A549 (cell line): ENCODE results near the gene CFAP61. TPM values are rescaled to one million over a fixed set of nuclear protein-coding genes. Genes with fewer than 3 reads are reported as not detected.
A peak's percentile ranks its signal among the peaks of the same experiment; 100 is the strongest.

Source experiments
- ATAC-seq, 2 experiments: fragments of 200-7000 bp in 1 of 2; fragments of >200 bp in 1 of 2; cut with Nextera tagmentation in 1 of 2; cut with Tn5 transposase in 1 of 2; 3 replicates each; pipeline versions ENCODE4 v1.8.0 to v1.9.1; 2018 to 2020; ENCODE audit warnings: mild to moderate bottlenecking in 1 of 2, moderate library complexity in 1 of 2
- CTCF ChIA-PET: fragments of 300-600 bp; sonication (Branson Sonifier 250); formaldehyde crosslinking; extraction: SDS; loops from one replicate; lab custom pipeline; 2021; ENCODE audit warnings: antibody characterized with exemption, inconsistent platforms; lab: Yijun Ruan, JAX
- POLR2A ChIA-PET: fragments of 350-600 bp; formaldehyde crosslinking; extraction: SDS; loops from one replicate; lab custom pipeline; 2021; ENCODE audit warnings: antibody characterized with exemption, inconsistent platforms; lab: Yijun Ruan, JAX
- DNase-seq, 2 experiments: peaks; one replicate each; pipeline versions ENCODE4 v3.0.0 to v3.0.0-alpha.2; 2011 to 2016; ENCODE audit warnings: low read depth in 1 of 2, low spot score in 1 of 2
- FAIRE-seq: peaks from 2 replicates; lab custom pipeline; 2011; peaks lifted over from hg19 to GRCh38; lab: Jason Lieb, UNC
- H3K27ac ChIP-seq, 2 experiments: fragments of >200 bp; sonication (Bioruptor Twin); formaldehyde crosslinking; 3 replicates each; pipeline ENCODE4 v1.5.1; 2016 to 2017
- H3K4me1 ChIP-seq: fragments of >200 bp; sonication (Bioruptor Twin); formaldehyde crosslinking; 3 replicates; pipeline ENCODE4 v1.6.1; 2016
- H3K4me2 ChIP-seq: fragments of >200 bp; sonication (Bioruptor Twin); formaldehyde crosslinking; 3 replicates; pipeline ENCODE4 v1.6.1; 2016
- H3K4me3 ChIP-seq: fragments of >200 bp; sonication (Bioruptor Twin); formaldehyde crosslinking; 3 replicates; pipeline ENCODE4 v1.5.1; 2016
- H3K9me3 ChIP-seq: fragments of >200 bp; sonication (Bioruptor Twin); formaldehyde crosslinking; 3 replicates; pipeline ENCODE4 v1.6.1; 2016
- BHLHE40 ChIP-seq: IDR thresholded peaks from 2 replicates; pipeline ENCODE4 v1.6.1; 2012; ENCODE audit warnings: low read depth, low read length, inconsistent platforms
- CEBPB ChIP-seq, 2 experiments: fragments of >200 bp in 1 of 2; sonication (Bioruptor Twin) in 1 of 2; formaldehyde crosslinking in 1 of 2; IDR thresholded peaks; 2 replicates each; pipeline ENCODE4 v1.6.1; 2012 to 2016
- CHD4 ChIP-seq: fragments of 200-600 bp; sonication (generic); IDR thresholded peaks from 2 replicates; pipeline ENCODE4 v1.6.1; 2016; ENCODE audit warnings: antibody characterized with exemption, mild to moderate bottlenecking, borderline replicate concordance
- EHF ChIP-seq: fragments of 250-450 bp; sonication (Bioruptor Pico); IDR thresholded peaks from 2 replicates; pipeline ENCODE4 v1.5.0; 2020; ENCODE audit warnings: mild to moderate bottlenecking
- FOSB ChIP-seq: fragments of 250-450 bp; sonication (Bioruptor Pico); IDR thresholded peaks from 2 replicates; pipeline ENCODE4 v1.5.0; 2020; ENCODE audit warnings: mild to moderate bottlenecking, moderate library complexity
- HDAC2 ChIP-seq: fragments of 200-600 bp; sonication (generic); IDR thresholded peaks from 2 replicates; pipeline ENCODE4 v1.6.1; 2016
- HOXA7 ChIP-seq: fragments of 250-450 bp; sonication (Bioruptor Pico); IDR thresholded peaks from 2 replicates; pipeline ENCODE4 v1.5.0; 2020; ENCODE audit warnings: mild to moderate bottlenecking, moderate library complexity
- KDM1A ChIP-seq: fragments of 200-600 bp; sonication (generic); IDR thresholded peaks from 2 replicates; pipeline ENCODE4 v1.6.1; 2016; ENCODE audit warnings: low read depth, mild to moderate bottlenecking
- MAFK ChIP-seq: fragments of 450-650 bp; IDR thresholded peaks from 2 replicates; pipeline ENCODE4 v1.6.1; 2014; ENCODE audit not compliant: partially characterized antibody
- NFE2L2 ChIP-seq: fragments of 150-350 bp; conservative IDR thresholded peaks from 2 replicates; pipeline ENCODE4 v1.6.1; 2014; ENCODE audit warnings: low read length
- NPAS2 ChIP-seq: fragments of 250-450 bp; sonication (Bioruptor Pico); IDR thresholded peaks from 2 replicates; pipeline ENCODE4 v1.8.0; 2022; ENCODE audit warnings: mild to moderate bottlenecking, moderate library complexity, borderline replicate concordance
- PHF8 ChIP-seq: fragments of 200-600 bp; sonication (generic); IDR thresholded peaks from 2 replicates; pipeline ENCODE4 v1.6.1; 2016; ENCODE audit warnings: low read depth, mild to moderate bottlenecking, antibody characterized with exemption, moderate library complexity, borderline replicate concordance
- POLR2A ChIP-seq: IDR thresholded peaks from 2 replicates; pipeline ENCODE4 v1.6.1; 2012; ENCODE audit warnings: mild to moderate bottlenecking, low read length
- POLR2AphosphoS2 ChIP-seq: conservative IDR thresholded peaks from 2 replicates; pipeline ENCODE4 v1.6.1; 2012; ENCODE audit warnings: low read length, improper control_type of control experiment, inconsistent platforms
- RAD21 ChIP-seq, 2 experiments: fragments of >200 bp in 1 of 2; sonication (Bioruptor Twin) in 1 of 2; formaldehyde crosslinking in 1 of 2; IDR thresholded peaks in 1 of 2; conservative IDR thresholded peaks in 1 of 2; 2 replicates in 1 of 2; 3 replicates in 1 of 2; pipeline ENCODE4 v1.6.1; 2012 to 2018; ENCODE audit warnings: inconsistent platforms in 1 of 2
- RARB ChIP-seq: fragments of 250-450 bp; sonication (Bioruptor Pico); IDR thresholded peaks from 2 replicates; pipeline ENCODE4 v1.8.0; 2021; ENCODE audit warnings: mild to moderate bottlenecking, moderate library complexity
- RFX5 ChIP-seq: fragments of 450-650 bp; IDR thresholded peaks from 2 replicates; pipeline ENCODE4 v1.7.1; 2014; ENCODE audit warnings: antibody characterized with exemption, mild to moderate bottlenecking, moderate library complexity
- RNF2 ChIP-seq: fragments of 200-600 bp; sonication (generic); IDR thresholded peaks from 2 replicates; pipeline ENCODE4 v1.6.1; 2016; ENCODE audit warnings: low read depth, mild to moderate bottlenecking, antibody characterized with exemption, moderate library complexity, borderline replicate concordance
- SREBF2 ChIP-seq: fragments of 450-650 bp; IDR thresholded peaks from 2 replicates; pipeline ENCODE4 v1.6.1; 2014; ENCODE audit warnings: mild to moderate bottlenecking, moderate library complexity
- ZC3H11A ChIP-seq: fragments of 450-650 bp; IDR thresholded peaks from 2 replicates; pipeline ENCODE4 v1.6.1; 2014; ENCODE audit warnings: antibody characterized with exemption, mild to moderate bottlenecking
- ZFP36 ChIP-seq: fragments of 450-650 bp; IDR thresholded peaks from 2 replicates; pipeline ENCODE4 v1.6.1; 2014; ENCODE audit warnings: borderline replicate concordance; ENCODE audit not compliant: partially characterized antibody
- ZNF302 ChIP-seq: fragments of 250-450 bp; sonication (Bioruptor Pico); IDR thresholded peaks from 2 replicates; pipeline ENCODE4 v1.9.0; 2021; ENCODE audit warnings: inconsistent platforms, mild to moderate bottlenecking, moderate library complexity
- WGBS: methylation state at CpG from one replicate; pipeline ENCODE4 v1.1.6; 2017; ENCODE audit errors: missing lambda C conversion rate; 5-methylcytosine and 5-hydroxymethylcytosine counted together
- polyA plus RNA-seq, 4 experiments: library from polyadenylated mRNA; depleted of rRNA in 3 of 4; stranded (reverse); fragments of >200 nt; fragmentation: RNase III in 1 of 4; extraction: RNeasy Plus Mini Kit Qiagen cat#74134 plus additional on column Dnase treatment in 1 of 4; gene quantifications; 2 replicates in 3 of 4; 3 replicates in 1 of 4; pipeline ENCODE4 v1.2.3, GENCODE V29; 2011 to 2017
- TF ChIP-seq, protein P1 (sequence below): IDR thresholded peaks from 2 replicates; pipeline ENCODE4 v1.6.1; 2012; ENCODE audit warnings: low read depth, borderline replicate concordance
- TF ChIP-seq, protein P2 (sequence below): fragments of 450-650 bp; IDR thresholded peaks from 2 replicates; pipeline ENCODE4 v1.6.1; 2014; ENCODE audit warnings: antibody characterized with exemption
- TF ChIP-seq, protein P3 (sequence below): fragments of 150-350 bp; IDR thresholded peaks from 2 replicates; pipeline ENCODE4 v1.6.1; 2014; ENCODE audit warnings: low read depth, mild to moderate bottlenecking, low read length

The CFAP61 gene
- polyA plus RNA-seq, 2 of the 4 experiments (the other 2 are of a cell fraction), result 0.39 to 0.70 TPM

- H3K4me1 ChIP-seq, result 0 out of 3 replicates have a peak, but pooled peaks cover 4% of the 10 kb centered on the region
- DNase-seq, result no peak
- CTCF ChIA-PET, result interaction anchor here (1.1 to 5.3 kb wide), 3 partner anchors 12 to 522 kb away, joined by 6 to 35 read pairs (median 7); no protein-coding TSS in a partner anchor
- no peak overlapping the region for H3K27ac ChIP-seq
- WGBS, result 74% methylated on average over 10 of the region's 10 CpGs
- no peak overlapping the region for H3K4me2 ChIP-seq
- ATAC-seq, result no peak
- H3K4me3 ChIP-seq, result no peak overlapping the region
- POLR2A ChIA-PET, result no interaction called here
- no peak for FAIRE-seq
- no peak for TF ChIP-seq ZNF302 (CRISPR knock-in tag)
- TF ChIP-seq RFX5, result no peak
- no peak for TF ChIP-seq ZC3H11A
- TF ChIP-seq POLR2AphosphoS2, result no peak
- no peak for TF ChIP-seq BHLHE40
- TF ChIP-seq, protein P1, sequence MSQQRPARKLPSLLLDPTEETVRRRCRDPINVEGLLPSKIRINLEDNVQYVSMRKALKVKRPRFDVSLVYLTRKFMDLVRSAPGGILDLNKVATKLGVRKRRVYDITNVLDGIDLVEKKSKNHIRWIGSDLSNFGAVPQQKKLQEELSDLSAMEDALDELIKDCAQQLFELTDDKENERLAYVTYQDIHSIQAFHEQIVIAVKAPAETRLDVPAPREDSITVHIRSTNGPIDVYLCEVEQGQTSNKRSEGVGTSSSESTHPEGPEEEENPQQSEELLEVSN, result no peak
- no peak for TF ChIP-seq ZFP36
- TF ChIP-seq, protein P2, sequence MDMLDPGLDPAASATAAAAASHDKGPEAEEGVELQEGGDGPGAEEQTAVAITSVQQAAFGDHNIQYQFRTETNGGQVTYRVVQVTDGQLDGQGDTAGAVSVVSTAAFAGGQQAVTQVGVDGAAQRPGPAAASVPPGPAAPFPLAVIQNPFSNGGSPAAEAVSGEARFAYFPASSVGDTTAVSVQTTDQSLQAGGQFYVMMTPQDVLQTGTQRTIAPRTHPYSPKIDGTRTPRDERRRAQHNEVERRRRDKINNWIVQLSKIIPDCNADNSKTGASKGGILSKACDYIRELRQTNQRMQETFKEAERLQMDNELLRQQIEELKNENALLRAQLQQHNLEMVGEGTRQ, result no peak
- TF ChIP-seq HDAC2, result no peak
- no peak for TF ChIP-seq HOXA7 (CRISPR knock-in tag)
- TF ChIP-seq PHF8, result no peak
- no peak for TF ChIP-seq MAFK
- TF ChIP-seq CHD4, result no peak
- no peak for TF ChIP-seq RARB (CRISPR knock-in tag)
- TF ChIP-seq NFE2L2, result no peak
- no peak for TF ChIP-seq KDM1A
- no peak for TF ChIP-seq EHF (CRISPR knock-in tag)
- no peaks in the 10 kb centered on the region for H3K9me3 ChIP-seq
These were observed 18.8 kb downstream of the CFAP61 start for GRCh38 chr20:20070871-20071726.

DNA sequence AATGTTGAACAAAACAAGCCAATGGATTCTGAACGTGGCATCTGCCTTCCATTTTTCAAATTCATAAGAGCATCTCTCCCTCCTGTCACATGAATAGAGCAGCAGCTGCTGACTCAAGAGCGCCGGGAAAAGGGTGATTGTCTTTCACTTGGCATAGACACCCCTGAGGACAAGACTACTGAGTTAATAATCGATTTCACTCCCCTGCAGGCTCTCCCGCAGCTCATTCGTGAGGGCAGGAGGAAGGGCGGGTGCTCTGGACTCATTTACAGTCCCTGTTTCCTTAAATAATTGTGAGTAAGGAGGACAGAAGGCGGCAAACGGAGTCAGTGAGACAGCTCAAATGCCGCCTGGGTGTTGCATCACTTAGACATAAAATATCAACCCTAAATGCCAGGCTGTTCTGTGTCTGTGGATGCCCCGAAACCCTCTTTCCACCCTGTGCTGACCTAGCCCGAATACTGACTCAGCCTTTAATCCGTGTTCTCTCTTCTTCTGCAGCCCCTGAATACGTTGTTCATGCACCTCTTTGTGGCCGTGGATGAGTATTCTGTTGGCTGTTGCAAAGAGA, 21.6 kb downstream of the CFAP61 start:
- 19% methylated on average over 15 of the region's 15 CpGs for WGBS
- TF ChIP-seq NPAS2 (CRISPR knock-in tag) (no peak), CEBPB (IDR thresholded peaks at IDR 0.05) (0 out of 4 replicates have a peak, but pooled peaks of 1 of the 2 experiments have one; percentile 7)
- TF ChIP-seq, protein P3, sequence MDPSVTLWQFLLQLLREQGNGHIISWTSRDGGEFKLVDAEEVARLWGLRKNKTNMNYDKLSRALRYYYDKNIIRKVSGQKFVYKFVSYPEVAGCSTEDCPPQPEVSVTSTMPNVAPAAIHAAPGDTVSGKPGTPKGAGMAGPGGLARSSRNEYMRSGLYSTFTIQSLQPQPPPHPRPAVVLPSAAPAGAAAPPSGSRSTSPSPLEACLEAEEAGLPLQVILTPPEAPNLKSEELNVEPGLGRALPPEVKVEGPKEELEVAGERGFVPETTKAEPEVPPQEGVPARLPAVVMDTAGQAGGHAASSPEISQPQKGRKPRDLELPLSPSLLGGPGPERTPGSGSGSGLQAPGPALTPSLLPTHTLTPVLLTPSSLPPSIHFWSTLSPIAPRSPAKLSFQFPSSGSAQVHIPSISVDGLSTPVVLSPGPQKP, result no peak
- DNase-seq (no peak), ATAC-seq (peak; percentile 19 to 43; a peak in 5 of 6 replicates), FAIRE-seq (no peak)
- ChIA-PET POLR2A (no interaction called here), CTCF (interaction anchor here (0.7 to 5.3 kb wide), 4 partner anchors 9 to 16 kb away, joined by 3 to 35 read pairs (median 5); no protein-coding TSS in a partner anchor)
- Histone ChIP-seq H3K27ac (no peak overlapping the region; a peak in 1 of 6 replicates), H3K4me2 (peak overlapping the region; percentile 58), H3K4me1 (0 out of 3 replicates have a peak, but pooled peaks cover 4% of the 10 kb centered on the region), H3K9me3 (no peaks in the 10 kb centered on the region), H3K4me3 (no peak overlapping the region)

DNA sequence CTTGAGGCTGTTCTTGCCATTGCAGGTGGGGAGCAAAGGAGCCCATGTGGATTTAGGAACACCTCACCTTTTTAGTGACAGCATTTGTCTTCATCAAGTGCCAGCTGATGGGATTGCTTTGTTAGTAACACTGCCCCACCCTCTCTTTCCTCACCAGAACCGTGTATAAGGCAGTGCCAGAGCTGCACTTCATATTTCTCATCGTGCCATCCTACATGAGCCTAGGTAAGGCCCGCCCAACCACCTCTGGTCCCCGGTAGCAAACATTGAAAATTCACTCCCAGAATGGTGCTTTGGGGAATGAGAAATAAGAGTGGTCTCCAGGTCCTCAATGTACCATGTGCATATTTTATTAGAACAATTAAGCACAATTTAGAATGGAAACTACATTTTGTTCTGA, 22.7 kb downstream of the CFAP61 start:
- ChIA-PET CTCF (interaction anchor here (1.6 to 5.3 kb wide), 2 partner anchors 9 to 22 kb away, joined by 3 to 35 read pairs; no protein-coding TSS in a partner anchor), POLR2A (no interaction called here)
- FAIRE-seq (no peak), ATAC-seq (no peak), DNase-seq (no peak)
- 25% methylated on average over 4 of the region's 4 CpGs for WGBS
- no peak for TF ChIP-seq RNF2
- no peak for TF ChIP-seq SREBF2
- no peak for TF ChIP-seq POLR2AphosphoS2
- TF ChIP-seq ZFP36, result no peak
- TF ChIP-seq HDAC2, result no peak
- TF ChIP-seq ZC3H11A, result no peak
- TF ChIP-seq RAD21 (conservative IDR thresholded peaks at IDR 0.05 in 1 of 2, IDR thresholded peaks at IDR 0.05 in 1 of 2), result no peak
- TF ChIP-seq BHLHE40, result no peak
- TF ChIP-seq POLR2A, result no peak
- no peak for TF ChIP-seq FOSB
- TF ChIP-seq RARB (CRISPR knock-in tag), result no peak
- Histone ChIP-seq H3K4me2 (no peak overlapping the region), H3K4me3 (no peak overlapping the region), H3K27ac (no peak overlapping the region), H3K4me1 (0 out of 3 replicates have a peak, but pooled peaks cover 4% of the 10 kb centered on the region), H3K9me3 (no peaks in the 10 kb centered on the region)
